NCI-H2029 treated with DMSO at 0.1 percent for 48 hours (cell line): Measurements from ENCODE around the gene ATAT1.

ENCODE experiments used
- DNase-seq: peaks from one replicate; lab custom pipeline; 2025; lab: John Stamatoyannopoulos, UW

Gene ATAT1

DNA sequence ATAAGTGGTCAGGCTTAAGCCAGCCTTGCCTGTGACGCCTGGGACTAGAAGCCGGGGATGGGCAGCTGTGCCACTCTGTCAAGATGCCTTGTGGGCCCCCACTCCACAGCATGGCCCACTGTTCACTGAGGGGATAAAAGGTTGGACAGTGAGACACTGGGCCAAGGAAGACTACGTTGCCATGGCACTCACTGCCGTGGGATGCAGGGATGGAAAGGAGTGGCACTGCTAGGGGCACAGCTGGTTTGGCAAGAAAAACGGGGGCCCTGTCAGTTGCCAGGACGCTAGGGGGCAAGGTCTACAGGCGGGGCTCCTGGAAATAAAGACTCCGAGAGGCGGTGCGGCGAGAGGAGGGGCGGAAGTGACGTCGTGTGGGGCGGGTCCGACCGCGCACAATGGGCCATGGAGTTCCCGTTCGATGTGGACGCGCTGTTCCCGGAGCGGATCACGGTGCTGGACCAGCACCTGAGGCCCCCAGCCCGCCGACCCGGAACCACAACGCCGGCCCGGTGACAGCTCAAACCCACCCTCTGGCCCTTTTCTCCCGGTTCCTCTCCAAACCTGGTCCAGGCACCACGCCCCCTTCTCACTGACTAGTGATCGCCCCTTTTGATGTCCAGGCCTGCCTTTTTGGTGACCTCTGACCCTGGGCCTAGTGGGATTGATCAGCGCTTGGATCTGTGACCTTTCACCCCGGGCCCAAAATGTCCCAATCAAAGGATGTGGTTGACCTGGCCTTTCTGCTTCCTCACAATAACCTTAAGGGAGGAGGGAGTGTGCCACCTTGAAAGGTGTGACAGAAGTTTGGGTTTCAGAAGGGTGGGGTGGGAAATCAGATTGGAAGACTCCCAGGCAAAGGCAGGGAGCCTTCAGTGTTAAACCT is at the start of gene ATAT1:
Gene ATAT1, plus strand, starts transcription at position 391 of the 883 bp plus-strand sequence.
- DNase-seq: peak; percentile 57

DNA sequence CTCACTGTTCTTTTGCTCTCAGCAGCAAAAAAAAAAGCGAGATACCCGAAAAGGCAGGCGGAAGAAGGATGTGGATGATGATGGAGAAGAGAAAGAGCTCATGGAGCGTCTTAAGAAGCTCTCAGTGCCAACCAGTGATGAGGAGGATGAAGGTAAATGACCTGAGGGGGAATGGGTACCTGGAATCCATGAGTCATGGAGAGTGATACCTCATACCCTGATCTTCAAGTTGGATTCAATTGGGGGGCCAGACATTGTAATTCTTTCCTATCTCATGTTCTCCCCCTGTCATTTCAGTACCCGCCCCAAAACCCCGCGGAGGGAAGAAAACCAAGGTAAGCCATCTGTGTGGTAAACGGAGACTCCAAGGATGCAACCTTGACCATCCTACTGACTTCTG is 48.6 kb upstream of the ATAT1 start:
- no peak for DNase-seq

DNA sequence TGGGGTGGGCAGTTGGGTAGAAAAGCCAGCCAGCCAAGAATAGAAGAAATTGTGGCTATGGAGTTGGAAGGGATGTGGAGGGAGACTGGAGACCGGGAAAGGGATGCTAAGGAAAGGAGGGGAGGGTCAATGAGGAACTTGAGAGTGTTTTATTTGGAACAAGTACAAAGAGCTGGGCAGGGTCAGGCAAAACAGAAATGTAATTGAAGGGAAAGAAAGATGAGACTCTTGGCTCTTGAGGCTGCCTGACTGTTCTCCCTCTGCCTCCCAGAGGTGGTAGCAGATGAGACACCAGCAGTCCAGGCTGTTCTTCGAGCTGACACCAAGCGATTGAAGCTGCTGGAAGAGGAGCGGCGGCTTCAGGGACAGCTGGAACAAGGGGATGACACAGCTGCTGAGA is 42.8 kb upstream of the ATAT1 start:
- no peak for DNase-seq

DNA sequence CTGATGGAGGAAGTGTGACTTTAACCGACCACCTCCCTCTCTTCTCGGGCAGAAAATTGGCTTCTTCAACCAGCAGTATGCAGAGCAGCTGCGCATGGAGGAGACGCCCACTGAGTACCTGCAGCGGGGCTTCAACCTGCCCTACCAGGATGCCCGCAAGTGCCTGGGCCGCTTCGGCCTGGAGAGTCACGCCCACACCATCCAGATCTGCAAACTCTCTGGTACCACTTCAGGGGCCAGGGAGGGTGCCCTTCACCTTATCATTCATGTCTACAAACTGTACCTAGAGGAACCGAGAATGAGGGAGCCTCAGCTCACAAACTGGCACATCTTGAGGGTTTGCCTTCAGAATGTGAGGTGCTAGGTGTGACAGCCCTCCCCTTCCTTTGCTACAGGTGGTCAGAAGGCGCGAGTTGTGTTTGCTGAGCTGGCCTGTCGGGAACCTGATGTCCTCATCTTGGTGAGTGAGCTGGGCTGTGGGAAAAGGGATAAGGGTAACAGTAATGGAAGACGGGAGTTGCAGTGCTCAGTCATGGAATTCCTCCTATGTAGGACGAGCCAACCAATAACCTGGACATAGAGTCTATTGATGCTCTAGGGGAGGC is 36.8 kb upstream of the ATAT1 start:
- DNase-seq: no peak

DNA sequence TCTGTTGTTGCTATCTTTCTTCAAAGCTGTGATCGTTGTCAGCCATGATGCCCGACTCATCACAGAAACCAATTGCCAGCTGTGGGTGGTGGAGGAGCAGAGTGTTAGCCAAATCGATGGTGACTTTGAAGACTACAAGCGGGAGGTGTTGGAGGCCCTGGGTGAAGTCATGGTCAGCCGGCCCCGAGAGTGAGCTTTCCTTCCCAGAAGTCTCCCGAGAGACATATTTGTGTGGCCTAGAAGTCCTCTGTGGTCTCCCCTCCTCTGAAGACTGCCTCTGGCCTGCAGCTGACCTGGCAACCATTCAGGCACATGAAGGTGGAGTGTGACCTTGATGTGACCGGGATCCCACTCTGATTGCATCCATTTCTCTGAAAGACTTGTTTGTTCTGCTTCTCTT is 36.2 kb upstream of the ATAT1 start:
- no peak for DNase-seq

DNA sequence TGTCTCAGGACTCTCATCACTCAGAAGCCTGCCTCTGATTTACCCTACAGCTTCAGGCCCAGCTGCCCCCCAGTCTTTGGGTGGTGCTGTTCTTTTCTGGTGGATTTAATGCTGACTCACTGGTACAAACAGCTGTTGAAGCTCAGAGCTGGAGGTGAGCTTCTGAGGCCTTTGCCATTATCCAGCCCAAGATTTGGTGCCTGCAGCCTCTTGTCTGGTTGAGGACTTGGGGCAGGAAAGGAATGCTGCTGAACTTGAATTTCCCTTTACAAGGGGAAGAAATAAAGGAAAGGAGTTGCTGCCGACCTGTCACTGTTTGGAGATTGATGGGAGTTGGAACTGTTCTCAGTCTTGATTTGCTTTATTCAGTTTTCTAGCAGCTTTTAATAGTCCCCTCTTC is 35.7 kb upstream of the ATAT1 start:
- no peak for DNase-seq

DNA sequence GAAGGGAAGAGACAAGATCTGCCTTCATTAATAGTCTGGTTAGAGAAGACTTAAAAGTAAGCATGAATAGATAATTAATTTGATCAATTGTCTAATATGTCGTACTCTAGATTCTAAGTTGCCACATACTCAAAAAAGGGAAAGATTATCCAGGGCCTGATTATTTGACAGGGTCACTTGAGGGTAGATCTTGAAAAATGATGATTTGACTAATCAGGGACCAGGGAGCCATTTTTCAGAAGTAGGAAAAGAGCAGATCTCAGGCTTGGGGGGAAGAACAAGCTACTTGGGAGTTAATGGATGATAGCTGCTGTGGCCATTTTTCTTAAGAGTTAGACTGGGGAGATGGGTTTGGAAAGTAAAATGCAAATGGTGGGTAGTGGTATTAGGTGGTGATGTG is 34.4 kb upstream of the ATAT1 start:
- DNase-seq: no peak

DNA sequence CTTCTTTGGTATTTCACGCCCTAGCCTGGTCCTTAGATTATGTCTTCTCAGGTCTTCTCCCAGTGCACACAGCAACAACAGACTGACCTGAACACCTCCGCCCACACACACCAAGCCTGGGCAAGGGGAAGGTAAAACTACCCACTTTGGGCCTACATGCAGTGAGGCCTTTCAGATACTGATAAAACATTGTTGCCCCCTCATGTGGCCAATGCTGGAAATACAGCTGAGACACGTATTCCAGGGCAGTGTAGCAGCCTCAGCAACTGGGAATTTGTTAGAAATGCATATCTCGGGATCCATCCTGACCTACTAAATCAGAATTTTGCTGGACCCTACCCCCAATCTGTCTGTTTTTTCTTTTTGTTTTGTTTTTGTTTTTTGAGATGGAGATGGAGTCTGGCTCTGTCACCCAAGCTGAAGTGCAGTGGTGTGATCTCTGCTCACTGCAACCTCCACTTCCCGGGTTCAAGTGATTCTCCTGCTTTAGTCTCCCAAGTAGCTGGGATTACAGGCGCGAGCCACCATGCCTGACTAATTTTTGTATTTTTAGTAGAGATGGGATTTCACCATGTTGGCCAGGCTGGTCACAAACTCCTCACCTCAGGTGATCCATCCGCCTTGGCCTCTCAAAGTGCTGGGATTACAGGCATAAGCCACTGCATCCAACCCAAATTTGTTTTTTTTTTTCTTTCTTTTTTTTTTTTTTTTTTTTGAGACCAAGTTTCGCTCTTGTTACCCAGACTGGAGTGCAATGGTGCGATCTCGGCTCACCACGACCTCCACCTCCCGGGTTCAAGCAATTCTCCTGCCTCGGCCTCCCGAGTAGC is 29.1 kb upstream of the ATAT1 start:
- peak; percentile 25 for DNase-seq

DNA sequence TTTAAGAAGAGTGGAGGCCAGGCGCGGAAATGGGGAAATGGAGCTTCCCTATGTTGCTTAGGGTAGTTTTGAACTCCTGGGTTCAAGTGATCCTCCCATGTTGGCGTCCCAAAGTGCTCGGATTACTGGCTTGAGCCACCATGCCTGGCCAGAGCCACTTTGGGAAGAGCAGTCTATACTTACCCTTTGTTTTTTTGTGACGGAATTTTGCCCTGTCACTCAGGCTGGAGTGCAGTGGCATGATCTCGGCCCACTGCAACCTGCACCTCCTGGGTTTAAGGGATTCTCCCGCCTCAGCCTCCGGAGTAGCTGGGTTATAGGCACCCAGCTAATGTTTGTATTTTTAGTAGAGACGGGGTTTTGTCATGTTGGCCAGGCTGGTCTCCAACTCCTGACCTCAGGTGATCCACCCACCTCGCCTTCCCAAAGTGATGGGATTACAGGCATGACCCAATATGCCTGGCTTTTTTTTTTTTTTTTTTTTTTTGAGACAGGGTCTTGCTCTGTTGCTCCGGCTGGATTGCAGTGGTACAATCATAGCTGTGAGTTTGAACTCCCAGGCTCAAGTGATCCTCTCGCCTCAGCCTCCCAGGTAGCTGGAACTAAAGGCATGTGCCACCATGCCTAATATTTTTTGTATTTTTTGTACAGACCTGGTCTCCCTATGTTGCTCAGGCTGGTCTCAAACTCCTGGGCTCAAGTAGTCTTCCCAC is 27.6 kb upstream of the ATAT1 start:
- DNase-seq: no peak

DNA sequence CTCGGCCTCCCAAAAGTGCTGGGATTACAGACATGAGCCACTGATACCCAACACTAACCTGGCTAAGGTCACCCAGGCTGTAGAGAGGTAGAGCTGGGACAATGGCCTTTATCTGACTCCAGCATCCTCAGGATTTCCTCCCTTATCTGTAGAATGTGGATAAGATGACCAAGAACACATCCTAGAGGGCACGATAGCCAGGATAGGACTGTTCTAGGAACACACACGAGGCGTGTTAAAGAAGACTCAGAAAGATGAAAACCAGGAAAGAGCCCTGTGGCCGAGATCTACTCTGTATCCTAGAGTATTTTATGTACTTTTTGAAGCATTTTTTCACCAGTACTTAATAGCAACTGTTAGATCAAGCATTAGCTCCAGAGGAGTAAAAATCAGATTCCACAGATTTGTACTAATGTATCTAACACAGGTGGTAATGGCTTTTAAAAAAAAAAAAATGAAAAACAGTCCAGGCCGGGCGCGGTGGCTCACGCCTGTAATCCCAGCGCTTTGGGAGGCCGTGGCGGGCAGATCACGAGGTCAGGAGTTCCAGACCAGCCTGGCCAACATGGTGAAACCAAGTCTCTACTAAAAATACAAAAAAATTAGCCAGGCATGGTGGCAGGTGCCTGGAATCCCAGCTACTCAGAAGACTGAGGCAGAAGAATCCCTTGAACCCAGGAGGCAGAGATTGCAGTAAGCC is 26.9 kb upstream of the ATAT1 start:
- DNase-seq: no peak

DNA sequence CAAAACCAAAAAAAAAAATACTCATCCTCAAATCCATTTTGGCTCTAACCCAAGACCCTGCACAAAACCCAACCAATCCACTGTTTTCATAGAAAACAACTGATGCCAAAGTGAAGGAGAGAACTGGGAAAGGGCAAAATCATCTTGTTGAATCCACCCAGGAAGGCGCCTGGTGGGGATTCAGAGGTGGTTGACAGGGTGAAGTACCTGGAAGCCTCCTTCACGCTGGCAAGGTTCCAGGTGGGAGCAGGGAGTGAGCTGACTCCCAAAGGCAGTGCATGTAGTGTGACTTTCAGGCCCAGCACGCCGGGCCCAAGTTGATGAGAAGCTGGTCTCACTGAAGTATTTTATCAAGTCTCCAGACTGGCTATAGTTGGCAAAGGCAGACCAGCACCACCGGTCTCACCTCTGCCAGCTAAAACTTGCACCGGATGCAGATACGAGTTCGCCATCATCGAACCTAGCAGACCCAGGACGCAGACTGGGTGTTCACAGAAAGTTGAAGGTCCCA is 26.2 kb upstream of the ATAT1 start:
- no peak for DNase-seq

DNA sequence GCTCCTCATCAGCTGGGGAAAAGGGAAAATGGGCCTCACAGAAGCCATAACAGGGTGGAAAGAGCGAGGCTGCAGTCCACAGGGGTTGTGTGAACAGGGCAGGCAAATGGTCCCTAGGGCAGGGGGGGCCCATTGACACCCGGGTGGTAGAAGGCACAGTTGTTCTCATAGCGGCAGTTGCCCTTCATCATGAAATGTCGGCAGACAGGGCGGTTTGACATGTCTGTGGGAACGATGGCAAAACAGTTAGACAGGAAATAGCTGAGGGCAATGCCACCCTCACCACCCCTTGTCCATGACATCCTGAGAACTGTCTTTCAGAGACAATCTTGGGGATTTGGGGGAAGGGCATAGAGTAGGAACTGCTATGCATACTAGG is 25.2 kb upstream of the ATAT1 start:
- no peak for DNase-seq

DNA sequence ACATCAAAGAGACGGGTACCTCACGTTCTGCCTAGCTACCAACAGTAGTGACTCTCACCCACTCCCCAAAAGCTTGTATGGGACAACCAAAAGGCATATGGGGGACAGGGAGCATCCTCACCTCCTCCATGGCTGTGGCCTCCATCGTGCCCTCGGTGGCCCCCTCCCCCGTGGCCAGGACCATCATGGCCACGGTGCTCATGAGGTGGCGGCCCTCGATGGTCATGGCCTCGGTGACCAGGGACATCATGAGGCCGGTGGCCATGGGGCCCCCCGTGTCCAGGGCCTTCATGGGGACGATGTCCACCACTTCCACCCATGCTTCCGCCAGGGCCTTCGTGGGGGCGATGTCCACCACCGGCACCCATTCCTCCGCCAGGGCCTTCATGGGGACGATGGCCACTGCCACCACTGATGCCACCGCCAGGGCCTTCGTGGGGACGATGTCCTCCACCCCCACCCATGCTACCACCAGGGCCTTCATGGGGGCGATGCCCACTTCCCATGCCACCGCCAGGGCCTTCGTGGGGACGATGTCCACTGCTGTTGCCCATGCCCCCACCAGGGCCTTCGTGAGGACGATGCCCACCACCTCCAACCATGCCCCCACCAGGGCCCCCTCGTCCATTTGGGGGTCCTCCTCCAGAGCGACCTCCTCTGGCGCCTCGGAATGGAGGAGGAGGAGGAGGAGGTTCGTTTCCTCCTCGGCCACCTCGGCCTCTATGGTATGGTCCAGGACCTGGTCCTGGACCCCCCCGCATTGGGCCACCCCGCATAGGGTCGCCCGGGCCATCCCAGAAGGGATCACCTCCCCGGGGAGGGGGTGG is 24.6 kb upstream of the ATAT1 start:
- DNase-seq: no peak

DNA sequence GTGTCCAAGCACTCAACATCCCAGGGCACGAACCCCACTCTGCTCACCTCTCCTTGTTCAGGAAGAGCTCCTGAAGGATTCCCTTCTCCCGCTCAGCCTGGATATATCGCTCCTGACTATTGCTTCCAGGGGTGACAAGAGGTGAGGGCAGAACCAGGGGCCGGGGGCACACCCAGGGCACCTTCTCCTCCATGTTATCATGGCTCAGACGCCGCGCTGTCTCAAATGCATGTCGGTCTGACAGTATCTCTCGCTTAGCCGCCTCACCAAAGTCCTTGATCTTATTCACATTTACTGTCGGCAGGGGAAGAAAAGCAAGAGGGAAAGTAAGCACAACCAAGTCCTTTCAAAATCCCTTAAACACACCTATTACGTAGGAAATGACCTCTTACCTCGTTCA is 22.7 kb upstream of the ATAT1 start:
- no peak for DNase-seq

DNA sequence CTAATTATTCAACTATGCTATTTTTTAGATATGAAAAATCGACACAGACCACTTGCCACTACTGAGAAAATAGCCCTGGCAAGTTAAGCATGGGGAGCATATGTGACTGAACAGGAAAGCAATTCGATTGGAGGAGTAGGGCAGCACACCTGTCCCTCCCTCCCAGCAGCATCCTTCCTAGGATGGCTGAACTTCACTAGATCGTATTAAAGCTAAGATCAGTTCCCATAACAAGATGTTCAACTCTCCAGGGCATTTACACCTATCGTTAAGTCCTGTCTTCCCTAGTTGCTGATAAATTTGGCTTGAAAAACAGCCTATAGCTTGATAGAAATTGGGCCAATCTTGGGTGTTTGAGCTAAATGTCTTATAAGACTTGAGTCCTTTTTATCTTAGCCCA is 16.6 kb upstream of the ATAT1 start:
- DNase-seq: no peak

DNA sequence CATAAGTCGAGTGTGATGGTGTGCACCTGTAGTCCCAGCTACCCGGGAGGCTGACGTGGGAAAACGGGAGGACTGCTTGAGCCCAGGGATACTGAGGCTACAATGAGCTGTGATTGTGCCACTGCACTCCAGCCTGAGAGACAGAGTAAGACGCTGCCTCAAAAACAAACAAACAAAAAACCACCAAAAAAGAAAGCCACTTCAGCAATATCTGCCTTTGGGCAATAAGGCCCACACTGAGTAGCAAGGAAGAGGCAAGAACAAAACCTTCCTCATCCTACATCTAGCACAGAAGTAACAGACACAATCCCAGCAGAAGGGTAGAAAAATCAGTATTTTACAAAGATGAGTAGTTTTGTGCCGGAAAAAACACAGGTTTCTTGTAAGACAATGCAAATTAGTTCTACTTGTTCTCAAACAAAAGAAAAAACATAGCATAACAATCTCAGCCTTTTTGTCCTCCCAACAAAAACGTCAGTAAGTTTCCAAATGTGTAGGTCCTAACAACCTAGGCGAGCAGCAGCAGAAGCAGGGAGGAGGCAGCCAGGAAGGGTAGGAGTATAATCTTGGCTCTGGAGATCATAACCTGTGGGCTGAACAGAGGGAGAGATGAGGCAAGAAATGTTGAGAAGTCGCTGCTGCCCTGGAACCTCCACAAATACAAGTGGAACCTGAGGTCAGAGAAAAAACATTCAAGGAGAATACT is 15.4 kb upstream of the ATAT1 start:
- no peak for DNase-seq

DNA sequence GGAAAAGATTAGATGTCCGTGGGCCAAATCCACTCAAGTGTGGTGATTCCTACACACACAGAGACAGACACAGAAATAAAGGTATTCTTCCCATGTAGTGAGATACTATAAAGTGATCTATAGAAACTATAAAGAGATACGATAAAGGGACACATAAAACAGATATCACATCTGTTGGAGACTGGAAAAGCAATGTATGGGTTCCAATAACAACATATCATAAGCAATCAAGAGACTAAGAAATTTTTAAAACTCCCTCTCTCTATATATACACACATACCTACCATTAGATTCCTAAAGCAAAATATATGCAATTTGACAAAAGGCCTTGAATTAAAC is 14.8 kb upstream of the ATAT1 start:
- DNase-seq: no peak

DNA sequence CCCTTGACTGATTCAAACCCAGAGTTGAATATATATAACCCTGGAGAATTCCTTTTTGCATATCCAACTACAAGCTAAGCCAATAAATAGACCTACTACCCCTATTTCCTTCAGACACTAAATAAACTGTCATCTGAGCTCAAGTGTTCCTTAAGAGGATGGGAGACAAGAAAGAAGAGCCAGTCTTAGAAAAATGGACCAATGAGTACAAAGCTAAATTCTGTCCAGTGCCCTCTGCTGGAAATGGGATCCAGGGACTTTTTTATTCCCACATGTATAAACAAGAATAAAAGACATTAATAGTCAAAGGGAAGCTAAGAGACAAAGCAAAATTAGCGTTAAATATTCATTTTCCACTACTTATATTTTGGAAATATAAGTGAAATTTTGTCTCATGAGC is 14.5 kb upstream of the ATAT1 start:
- DNase-seq: no peak

DNA sequence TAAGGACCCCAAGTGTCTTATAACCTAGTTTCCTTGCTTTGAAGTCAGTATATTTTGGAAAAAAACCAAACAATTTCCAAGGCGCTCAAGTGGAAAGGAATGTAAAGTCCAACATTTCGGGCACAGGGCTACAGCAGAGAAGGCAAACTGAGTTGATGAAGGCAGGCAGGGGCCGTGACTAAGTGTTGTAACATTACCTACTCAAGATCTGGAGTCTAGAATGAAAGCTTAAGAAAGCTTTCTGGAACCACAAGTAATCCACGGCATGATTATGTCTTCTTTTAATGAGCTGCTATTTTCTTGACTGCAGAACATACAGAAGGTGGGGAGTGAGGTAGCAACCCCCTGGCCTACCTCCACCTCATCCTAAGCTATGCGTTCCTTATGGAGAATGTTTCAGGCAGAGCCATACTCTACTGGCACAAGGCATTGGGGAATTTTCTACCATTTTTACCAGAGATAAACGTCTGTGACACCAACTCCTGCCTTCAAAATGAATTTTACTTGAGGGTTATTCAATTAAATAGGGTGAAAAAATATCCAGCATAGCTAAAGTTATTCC is 13.9 kb upstream of the ATAT1 start:
- no peak for DNase-seq
